PFSK-1 (cell line): ENCODE results near the gene RAPGEF5.

Experiments
- FOXP2 ChIP-seq: optimal IDR thresholded peaks from 2 replicates; pipeline ENCODE3; 2011; ENCODE audit warnings: borderline replicate concordance, control low read depth, inconsistent platforms; ENCODE audit not compliant: insufficient read depth; ENCODE audit errors: extremely low read length, extremely low read depth
- POLR2AphosphoS5 ChIP-seq: IDR thresholded peaks from 2 replicates; pipeline ENCODE4 v1.6.1; 2012; ENCODE audit warnings: low read depth, mild to moderate bottlenecking, control low read depth, low read length, moderate library complexity
- SIN3A ChIP-seq: IDR thresholded peaks from 2 replicates; pipeline ENCODE4 v1.6.1; 2012; ENCODE audit warnings: mild to moderate bottlenecking, low read length, moderate library complexity, borderline replicate concordance; ENCODE audit not compliant: insufficient read depth
- TAF1 ChIP-seq: IDR thresholded peaks from 2 replicates; pipeline ENCODE4 v1.6.1; 2012; ENCODE audit warnings: low read length, control low read depth, borderline replicate concordance; ENCODE audit not compliant: insufficient read depth
- TF ChIP-seq, protein P1 (sequence below), 2 experiments: IDR thresholded peaks; 2 replicates each; pipeline versions ENCODE4 v1.6.1 to v1.8.0; 2011 to 2012; ENCODE audit warnings: low read depth in 2 of 2, low read length in 2 of 2, control low read depth in 1 of 2, inconsistent platforms in 1 of 2, mild to moderate bottlenecking in 1 of 2, moderate library complexity in 1 of 2; ENCODE audit not compliant: insufficient read depth in 1 of 2

RAPGEF5 gene

DNA sequence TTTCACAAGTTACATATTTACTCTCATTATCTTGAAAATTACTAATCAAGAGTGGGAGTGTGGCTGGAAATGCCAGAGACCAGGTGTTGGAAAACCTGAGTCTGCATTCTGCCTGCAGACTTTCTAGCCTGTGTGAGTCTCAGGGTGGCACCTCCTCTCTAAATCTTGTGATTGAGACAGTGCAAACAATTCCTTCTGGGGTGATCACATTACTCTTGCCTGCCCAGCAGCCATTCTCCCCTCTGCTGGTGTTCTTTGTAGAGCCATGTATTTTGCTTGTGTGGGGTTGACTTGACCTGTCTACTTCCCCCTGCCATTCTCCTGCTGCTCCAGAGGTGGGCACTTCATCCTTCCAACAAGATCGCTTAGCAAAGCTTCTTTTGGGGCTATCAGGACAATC is 101.1 kb downstream of the RAPGEF5 start:
- TF ChIP-seq, protein P1, sequence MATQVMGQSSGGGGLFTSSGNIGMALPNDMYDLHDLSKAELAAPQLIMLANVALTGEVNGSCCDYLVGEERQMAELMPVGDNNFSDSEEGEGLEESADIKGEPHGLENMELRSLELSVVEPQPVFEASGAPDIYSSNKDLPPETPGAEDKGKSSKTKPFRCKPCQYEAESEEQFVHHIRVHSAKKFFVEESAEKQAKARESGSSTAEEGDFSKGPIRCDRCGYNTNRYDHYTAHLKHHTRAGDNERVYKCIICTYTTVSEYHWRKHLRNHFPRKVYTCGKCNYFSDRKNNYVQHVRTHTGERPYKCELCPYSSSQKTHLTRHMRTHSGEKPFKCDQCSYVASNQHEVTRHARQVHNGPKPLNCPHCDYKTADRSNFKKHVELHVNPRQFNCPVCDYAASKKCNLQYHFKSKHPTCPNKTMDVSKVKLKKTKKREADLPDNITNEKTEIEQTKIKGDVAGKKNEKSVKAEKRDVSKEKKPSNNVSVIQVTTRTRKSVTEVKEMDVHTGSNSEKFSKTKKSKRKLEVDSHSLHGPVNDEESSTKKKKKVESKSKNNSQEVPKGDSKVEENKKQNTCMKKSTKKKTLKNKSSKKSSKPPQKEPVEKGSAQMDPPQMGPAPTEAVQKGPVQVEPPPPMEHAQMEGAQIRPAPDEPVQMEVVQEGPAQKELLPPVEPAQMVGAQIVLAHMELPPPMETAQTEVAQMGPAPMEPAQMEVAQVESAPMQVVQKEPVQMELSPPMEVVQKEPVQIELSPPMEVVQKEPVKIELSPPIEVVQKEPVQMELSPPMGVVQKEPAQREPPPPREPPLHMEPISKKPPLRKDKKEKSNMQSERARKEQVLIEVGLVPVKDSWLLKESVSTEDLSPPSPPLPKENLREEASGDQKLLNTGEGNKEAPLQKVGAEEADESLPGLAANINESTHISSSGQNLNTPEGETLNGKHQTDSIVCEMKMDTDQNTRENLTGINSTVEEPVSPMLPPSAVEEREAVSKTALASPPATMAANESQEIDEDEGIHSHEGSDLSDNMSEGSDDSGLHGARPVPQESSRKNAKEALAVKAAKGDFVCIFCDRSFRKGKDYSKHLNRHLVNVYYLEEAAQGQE (IDR thresholded peaks at IDR 0.05; ENCODE audit: insufficient read depth in 1 of 2, low read depth in 2 of 2, low read length in 2 of 2), result no peak
- TF ChIP-seq TAF1 (no peak), SIN3A (no peak), FOXP2 (no peak), POLR2AphosphoS5 (no peak)

DNA sequence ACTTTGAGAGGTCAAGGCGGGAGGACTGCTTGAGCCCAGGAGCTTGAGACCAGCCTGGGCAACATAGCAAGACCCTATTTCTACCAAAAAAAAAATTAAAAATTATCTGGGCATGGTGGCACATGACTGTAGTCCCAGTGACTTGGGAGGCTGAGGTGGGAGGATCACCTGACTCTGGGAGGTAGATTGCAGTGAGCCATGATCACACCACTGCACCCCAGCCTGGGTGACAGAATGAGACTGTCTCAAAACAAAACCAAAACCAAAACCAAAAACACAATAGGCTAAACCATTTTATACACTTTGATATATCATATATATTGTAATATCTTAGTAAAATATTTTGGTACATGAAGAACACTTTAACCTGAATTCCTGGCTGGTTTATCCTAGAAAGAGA is 101.6 kb downstream of the RAPGEF5 start:
- TF ChIP-seq TAF1 (no peak), SIN3A (no peak), POLR2AphosphoS5 (no peak), FOXP2 (no peak)
- TF ChIP-seq, protein P1 (IDR thresholded peaks at IDR 0.05; ENCODE audit: insufficient read depth in 1 of 2, low read depth in 2 of 2, low read length in 2 of 2), result no peak

DNA sequence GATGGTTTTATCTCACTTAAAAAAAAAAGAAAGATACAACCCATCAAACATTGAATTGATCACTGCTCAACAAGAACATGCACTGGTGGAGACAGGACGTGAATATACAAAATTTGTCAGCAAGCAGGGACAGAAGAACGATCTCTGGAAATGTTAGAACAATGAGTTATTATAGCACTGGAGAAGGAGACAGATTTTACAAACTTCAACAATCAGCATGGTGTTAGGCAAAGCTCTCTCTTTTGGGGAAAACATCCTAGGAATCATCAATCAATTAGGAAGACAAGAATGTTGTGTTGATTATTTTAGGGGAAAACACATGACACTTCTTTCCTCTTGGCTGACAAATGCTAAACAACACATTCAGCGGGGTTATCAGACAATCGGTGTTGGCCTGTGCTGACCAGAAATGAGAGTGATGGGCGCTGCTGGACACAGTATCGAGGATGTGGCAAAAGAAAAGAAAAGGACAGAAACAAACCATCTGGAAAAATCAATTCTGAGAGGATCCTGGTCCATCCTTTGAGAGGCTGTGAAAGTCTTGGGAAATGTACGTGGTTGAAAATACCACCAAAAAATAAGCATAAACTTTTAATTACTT is 103.9 kb downstream of the RAPGEF5 start:
- TF ChIP-seq SIN3A, result no peak
- no peak for TF ChIP-seq POLR2AphosphoS5
- TF ChIP-seq, protein P1 (IDR thresholded peaks at IDR 0.05; ENCODE audit: insufficient read depth in 1 of 2, low read depth in 2 of 2, low read length in 2 of 2), result no peak
- no peak for TF ChIP-seq FOXP2
- TF ChIP-seq TAF1, result no peak

DNA sequence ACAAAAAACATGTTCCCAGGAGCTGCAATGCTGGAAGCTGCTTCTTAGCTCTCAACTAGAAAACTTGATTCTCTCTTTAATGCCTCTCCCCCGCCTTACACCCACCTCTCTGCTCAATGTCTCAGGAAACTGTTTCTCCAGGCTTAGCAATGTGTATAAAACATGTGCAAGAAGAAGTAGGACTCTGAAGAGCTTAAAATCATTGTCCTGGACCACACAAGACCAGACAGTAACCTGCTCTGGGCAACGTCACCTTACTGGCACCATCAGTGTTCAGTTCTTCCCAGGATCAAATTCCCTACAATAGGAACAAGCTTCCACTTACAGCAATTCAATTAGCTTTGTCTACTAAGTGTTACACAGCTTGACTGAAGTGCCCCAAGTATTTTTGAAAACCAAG is 104.9 kb downstream of the RAPGEF5 start:
- TF ChIP-seq, protein P1 (IDR thresholded peaks at IDR 0.05; ENCODE audit: insufficient read depth in 1 of 2, low read depth in 2 of 2, low read length in 2 of 2), result no peak
- TF ChIP-seq TAF1, result no peak
- TF ChIP-seq SIN3A, result no peak
- no peak for TF ChIP-seq POLR2AphosphoS5
- no peak for TF ChIP-seq FOXP2
